Fibroblast of the aortic adventitia (primary cell): ENCODE measurements around the gene CERK. TPM values are rescaled to one million over a fixed set of nuclear protein-coding genes. Genes with fewer than 3 reads are reported as not detected.

ENCODE experiments used
- DNase-seq: peaks from one replicate; pipeline ENCODE4 v3.0.0-alpha.2; 2010; ENCODE audit warnings: low read depth
- H3K4me3 ChIP-seq: 2 replicates; pipeline ENCODE4 v1.5.1; 2011; ENCODE audit warnings: low read depth, mild to moderate bottlenecking, control low read depth, low read length, moderate library complexity
- total RNA-seq: library from RNA; depleted of rRNA; stranded (reverse); fragments of >200 nt; gene quantifications from 2 replicates; pipeline ENCODE4 v1.2.3, GENCODE V29; 2012; ENCODE audit warnings: low replicate concordance
- TF ChIP-seq, protein P1 (sequence below): IDR thresholded peaks from 2 replicates; pipeline ENCODE4 v1.5.1; 2011; ENCODE audit warnings: mild to moderate bottlenecking, low read length, control low read depth, inconsistent platforms; ENCODE audit not compliant: insufficient read depth

The CERK gene
- total RNA-seq, 1 donor: 39.4 TPM

DNA sequence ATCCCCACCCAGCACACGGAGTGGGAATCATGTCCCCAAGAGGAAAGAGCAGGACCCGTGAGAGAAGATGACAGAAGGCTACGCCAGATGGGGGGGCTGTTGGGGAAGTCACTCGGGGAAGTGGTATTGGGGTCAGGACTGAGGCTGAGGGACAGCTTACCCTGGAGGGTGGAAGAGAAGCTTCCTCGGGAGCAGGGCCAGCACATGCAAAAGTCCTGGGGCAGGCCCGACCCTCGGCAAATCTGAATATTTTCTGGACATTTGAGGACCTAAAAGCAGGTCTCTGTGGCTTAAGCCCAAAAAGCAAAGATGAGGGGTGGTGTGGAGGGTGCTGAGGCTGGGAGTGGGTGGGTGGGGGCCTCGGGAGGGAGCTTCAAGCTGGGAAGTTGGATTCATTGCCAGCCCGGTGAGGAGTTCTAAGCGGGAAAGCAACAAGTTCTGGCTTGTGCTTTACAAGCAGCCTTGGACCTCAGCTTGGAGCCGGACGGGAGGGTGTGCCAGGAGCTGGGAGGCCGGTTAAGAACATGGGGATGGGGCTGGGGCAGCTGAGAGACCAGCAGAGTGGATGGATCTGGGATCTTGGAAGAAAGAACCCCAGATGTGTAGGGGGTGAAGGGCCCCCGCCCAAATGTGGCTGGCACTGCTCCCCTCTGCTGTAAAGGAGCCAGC lies 83.0 kb downstream of the CERK start:
- no peak for DNase-seq
- TF ChIP-seq, protein P1, sequence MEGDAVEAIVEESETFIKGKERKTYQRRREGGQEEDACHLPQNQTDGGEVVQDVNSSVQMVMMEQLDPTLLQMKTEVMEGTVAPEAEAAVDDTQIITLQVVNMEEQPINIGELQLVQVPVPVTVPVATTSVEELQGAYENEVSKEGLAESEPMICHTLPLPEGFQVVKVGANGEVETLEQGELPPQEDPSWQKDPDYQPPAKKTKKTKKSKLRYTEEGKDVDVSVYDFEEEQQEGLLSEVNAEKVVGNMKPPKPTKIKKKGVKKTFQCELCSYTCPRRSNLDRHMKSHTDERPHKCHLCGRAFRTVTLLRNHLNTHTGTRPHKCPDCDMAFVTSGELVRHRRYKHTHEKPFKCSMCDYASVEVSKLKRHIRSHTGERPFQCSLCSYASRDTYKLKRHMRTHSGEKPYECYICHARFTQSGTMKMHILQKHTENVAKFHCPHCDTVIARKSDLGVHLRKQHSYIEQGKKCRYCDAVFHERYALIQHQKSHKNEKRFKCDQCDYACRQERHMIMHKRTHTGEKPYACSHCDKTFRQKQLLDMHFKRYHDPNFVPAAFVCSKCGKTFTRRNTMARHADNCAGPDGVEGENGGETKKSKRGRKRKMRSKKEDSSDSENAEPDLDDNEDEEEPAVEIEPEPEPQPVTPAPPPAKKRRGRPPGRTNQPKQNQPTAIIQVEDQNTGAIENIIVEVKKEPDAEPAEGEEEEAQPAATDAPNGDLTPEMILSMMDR: no peak
- H3K4me3 ChIP-seq: no peak overlapping the region

DNA sequence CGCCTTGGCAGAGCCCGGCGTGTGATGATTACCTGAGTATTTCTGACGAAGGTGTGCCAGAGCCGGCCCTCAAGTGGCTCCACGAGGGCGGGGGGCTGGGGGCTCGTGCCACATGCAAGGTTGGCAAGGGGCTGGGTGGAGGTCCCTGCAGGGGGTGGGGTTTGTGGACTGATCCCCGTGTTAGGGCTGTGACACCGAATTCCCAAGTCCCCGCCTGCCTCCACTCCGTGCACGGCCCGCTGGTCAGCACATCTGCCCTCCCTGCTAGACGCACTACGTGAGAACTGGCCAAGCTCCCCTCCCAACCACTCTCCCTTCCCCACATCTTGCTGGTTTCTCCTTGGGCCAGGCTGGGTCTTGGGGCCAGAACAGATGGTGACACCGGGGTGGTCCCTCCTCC lies 83.6 kb downstream of the CERK start:
- TF ChIP-seq, protein P1: no peak
- DNase-seq: no peak
- no peak overlapping the region for H3K4me3 ChIP-seq

DNA sequence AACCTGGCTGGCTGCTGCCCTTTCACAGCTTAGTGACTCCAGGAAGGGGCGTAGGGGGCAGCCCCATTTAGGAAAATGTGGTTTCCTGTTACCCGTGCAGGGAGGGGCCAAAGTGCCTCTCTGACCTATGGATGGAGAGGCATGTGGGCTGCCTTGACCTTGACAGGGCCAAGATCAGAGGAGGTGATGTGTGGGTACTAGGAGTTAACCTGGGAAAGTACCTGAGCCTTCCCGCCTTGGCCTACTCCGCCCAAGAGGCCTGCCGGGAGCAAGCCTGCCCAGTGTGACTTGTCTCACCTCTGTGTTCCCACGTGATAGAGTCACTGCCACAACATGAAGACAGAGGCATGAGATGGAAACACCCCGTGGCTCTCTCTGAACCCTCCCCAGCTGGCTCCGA lies 84.5 kb downstream of the CERK start:
- no peak for DNase-seq
- H3K4me3 ChIP-seq: no peak overlapping the region
- TF ChIP-seq, protein P1: no peak

DNA sequence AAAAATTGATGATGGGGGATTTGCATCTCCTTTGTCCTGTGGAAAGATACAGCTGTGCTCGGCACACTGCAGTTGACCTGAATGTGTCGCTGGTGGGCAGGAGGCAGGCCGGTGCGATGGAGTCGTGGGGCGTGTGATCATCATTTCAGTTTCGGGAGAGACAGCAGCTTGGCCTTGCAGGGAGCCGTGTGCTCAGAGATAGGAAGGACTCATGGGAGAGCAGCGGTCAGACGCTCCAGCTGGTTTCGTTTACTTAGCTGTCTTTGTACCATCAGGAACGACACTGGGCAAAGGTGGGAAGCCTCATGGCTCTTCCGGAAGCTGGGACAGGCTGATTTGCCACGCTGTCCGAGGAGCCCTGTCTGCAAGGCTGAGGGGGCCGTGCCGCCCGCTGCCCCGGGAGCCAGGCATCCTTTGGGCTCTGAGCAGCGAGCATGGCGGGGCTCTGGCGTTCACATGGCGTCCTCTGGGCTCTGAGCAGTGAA lies 85.2 kb downstream of the CERK start:
- TF ChIP-seq, protein P1: no peak
- no peak overlapping the region for H3K4me3 ChIP-seq
- DNase-seq: peak; percentile 43

DNA sequence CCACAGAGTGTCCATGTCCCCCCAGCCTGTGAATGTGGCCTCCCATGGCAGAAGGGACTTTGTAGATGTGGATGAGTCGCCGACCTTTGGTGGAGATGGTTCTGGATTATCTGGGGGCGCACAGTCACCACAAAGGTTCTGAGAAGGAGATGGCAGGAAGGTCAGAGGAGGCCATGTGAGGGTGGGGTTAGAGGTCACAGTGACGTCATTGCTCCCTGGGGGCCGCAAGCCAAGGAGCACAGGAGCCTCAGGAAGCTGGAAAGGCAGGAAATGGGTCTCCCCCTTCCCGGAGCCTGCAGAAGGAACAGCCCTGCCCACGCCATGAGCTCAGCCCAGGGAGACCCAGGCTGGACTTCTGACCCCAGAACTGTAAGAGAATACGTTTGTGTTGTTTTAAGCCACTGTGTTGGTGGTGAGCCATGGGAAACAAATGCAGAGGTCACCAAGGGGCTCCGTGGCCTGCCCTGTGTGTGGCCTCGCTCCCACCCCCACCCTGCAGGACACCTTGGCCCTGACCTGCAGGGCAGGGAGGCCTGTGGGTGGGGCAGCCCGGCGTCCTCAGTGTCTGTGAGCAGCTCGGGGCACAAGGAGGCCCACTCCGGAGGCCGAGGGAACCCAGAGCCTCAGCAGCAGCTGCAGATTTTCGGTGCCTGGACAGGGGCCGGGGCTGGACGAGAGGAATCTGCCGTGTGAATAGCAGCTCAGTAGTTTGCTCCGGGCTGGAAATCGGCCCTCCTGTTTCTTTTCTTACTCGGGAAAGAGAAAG lies 85.8 kb downstream of the CERK start:
- TF ChIP-seq, protein P1: no peak
- DNase-seq: peak; percentile 13
- no peak overlapping the region for H3K4me3 ChIP-seq

DNA sequence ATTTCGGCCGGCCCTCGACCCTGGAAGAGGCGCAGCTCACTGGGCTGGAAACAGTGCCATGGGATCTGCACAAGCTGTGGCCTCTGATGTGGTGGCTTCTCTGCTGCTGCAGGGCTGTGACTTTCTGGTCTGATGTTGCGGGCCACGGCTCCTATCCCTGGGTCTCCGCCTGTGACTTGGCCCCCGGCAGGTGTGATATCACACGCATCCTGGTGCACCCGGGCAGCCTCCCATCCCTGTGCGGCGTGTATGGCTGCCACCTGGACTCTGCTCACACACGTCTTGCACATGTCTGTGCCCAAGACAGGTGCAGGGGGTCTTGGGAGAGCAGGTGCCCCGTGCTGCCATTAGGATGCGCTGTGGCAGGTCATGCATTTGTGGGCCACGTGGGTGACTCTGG lies 86.7 kb downstream of the CERK start:
- TF ChIP-seq, protein P1: no peak
- no peak overlapping the region for H3K4me3 ChIP-seq
- no peak for DNase-seq
